ENCODE results near the gene CDH23.
A peak's percentile ranks its signal among the peaks of the same experiment; 100 is the strongest.

DNA sequence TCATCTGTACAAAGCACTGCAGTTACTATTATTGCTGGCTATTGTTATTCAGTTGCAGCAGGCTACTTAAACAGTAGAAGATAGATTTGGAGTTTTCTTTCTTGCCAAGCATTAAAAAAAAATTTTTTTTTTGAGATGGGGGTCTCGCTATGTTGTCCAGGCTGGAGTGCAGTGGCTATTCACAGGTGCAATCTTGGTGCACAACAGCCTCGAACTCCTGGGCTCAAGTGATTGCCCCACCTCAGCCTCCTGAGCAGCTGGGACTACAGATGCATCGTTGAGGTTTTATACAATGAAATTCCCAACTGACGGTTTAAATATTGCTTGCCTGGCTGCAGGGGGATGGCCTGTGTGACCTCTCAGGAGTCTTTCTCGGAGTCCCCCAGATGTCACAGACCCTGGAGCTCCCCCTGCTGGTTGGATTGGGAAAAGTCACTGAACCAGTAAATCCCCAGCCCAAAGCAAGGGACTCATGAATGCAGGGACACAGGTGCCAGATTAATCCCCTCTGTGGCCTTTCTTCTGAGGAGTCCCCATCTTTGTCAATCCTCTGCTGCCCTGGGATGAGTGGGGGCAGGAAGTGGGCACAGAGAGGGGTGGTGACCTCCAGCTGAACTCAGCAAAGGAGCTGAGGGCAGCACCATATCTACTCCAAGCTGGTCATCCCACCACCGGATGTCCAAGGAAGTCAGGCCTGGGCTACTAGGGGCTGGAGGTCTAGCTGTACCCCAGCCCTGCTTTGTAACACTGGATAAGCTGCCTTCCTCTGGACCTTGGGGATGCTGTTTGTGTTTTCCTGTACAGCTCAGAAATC lies 173.3 kb downstream of the CDH23 start:
- TF ChIP-seq, protein P1, sequence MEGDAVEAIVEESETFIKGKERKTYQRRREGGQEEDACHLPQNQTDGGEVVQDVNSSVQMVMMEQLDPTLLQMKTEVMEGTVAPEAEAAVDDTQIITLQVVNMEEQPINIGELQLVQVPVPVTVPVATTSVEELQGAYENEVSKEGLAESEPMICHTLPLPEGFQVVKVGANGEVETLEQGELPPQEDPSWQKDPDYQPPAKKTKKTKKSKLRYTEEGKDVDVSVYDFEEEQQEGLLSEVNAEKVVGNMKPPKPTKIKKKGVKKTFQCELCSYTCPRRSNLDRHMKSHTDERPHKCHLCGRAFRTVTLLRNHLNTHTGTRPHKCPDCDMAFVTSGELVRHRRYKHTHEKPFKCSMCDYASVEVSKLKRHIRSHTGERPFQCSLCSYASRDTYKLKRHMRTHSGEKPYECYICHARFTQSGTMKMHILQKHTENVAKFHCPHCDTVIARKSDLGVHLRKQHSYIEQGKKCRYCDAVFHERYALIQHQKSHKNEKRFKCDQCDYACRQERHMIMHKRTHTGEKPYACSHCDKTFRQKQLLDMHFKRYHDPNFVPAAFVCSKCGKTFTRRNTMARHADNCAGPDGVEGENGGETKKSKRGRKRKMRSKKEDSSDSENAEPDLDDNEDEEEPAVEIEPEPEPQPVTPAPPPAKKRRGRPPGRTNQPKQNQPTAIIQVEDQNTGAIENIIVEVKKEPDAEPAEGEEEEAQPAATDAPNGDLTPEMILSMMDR (IDR thresholded peaks at IDR 0.05; ENCODE audit: poor library complexity) = peak; percentile 73
- no peak for TF ChIP-seq EZH2 (IDR thresholded peaks at IDR 0.05; ENCODE audit: borderline replicate concordance)
